Brain microvascular endothelial cell (primary cell): ENCODE results near the gene GOLGA6L24.
"Not testable (repeated sequence)": the region's sequence is repeated elsewhere in the genome, so short reads cannot be mapped to it uniquely, and the experiment has no call there.

Source experiments
- DNase-seq: peaks from one replicate; pipeline ENCODE4 v3.0.0-alpha.2; 2020
- H3K27ac ChIP-seq: fragments of 250-450 bp; sonication (Bioruptor Pico); 2 replicates; pipeline ENCODE4 v1.5.1; 2020; ENCODE audit warnings: mild to moderate bottlenecking, moderate library complexity
- H3K27me3 ChIP-seq: fragments of 250-450 bp; sonication (Bioruptor Pico); replicated peaks from 2 replicates; pipeline ENCODE4 v1.5.1; 2020; ENCODE audit warnings: mild to moderate bottlenecking
- H3K36me3 ChIP-seq: fragments of 250-450 bp; sonication (Bioruptor Pico); replicated peaks from 2 replicates; pipeline ENCODE4 v1.5.1; 2020; ENCODE audit warnings: mild to moderate bottlenecking
- H3K4me3 ChIP-seq: 2 replicates; pipeline ENCODE4 v1.5.1; 2011; ENCODE audit warnings: low read depth, mild to moderate bottlenecking, control low read depth, low read length, moderate library complexity
- in situ Hi-C: cut with HindIII; loops from 2 replicates; pipeline ENCODE4 v1.10.0; 2017; ENCODE audit warnings: low sequenced_read_pairs, low pct_ligation_motif_present

The GOLGA6L24 gene

GRCh38 chr15:28308718-28309117 is 49.2 kb downstream of the GOLGA6L24 start:
- H3K27me3 ChIP-seq, H3K36me3 ChIP-seq, H3K4me3 ChIP-seq, H3K27ac ChIP-seq, DNase-seq, in situ Hi-C loops: not testable (repeated sequence)
